H1 (cell line): ENCODE data around the gene EIF4E3. TPM values are rescaled to one million over a fixed set of nuclear protein-coding genes. Genes with fewer than 3 reads are reported as not detected.

Source experiments
- PHF8 ChIP-seq: fragments of 200-600 bp; sonication (generic); conservative IDR thresholded peaks from 2 replicates; pipeline ENCODE4 v1.7.1; 2012; ENCODE audit warnings: low read depth, mild to moderate bottlenecking, inconsistent platforms, low read length, moderate library complexity
- polyA plus RNA-seq, 7 experiments: library from polyadenylated mRNA; depleted of rRNA in 3 of 7; stranded (reverse) in 5 of 7; unstranded in 2 of 7; fragments of >200 nt in 5 of 7; fragments of 200-250 nt in 2 of 7; gene quantifications; 1 replicate in 5 of 7; 2 replicates in 1 of 7; 4 replicates in 1 of 7; pipeline versions ENCODE4 v1.2.1 to v1.2.3, GENCODE V29; 2011 to 2013; ENCODE audit warnings: missing spikeins in 2 of 7, mixed read lengths in 2 of 7
- total RNA-seq: library from RNA; stranded (reverse); fragmentation: NEBNext Ultra II Directional; extraction: Animal tissue kit (Norgen Biotek cat#: 25700); gene quantifications from 2 replicates; pipeline ENCODE4 v1.2.1, GENCODE V29; 2021

Gene EIF4E3
- total and polyA plus RNA-seq, 2 of the 8 experiments (the other 6 are each of a cell fraction or from before 2014, with no cell fraction given): 5.2 to 17.0 TPM

DNA sequence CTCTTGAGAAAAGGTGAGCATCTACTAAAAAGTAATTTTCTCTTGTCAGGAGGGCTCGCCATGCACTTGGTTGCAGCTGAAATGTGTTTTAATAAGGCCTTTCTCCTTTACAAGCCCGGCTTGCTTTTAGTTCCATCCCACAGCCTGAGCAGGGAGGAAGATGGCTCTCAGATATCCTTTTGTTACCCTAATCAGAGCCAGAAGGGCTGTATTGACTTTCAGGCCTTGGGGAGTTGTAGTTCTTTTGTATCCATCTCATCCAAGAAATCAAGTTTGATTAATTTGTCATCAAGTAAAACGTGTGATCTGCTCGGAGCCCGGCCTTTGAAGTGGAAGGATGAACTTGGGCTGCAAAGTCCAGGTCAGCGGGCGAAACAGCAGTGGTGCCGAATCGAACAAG lies 52.9 kb downstream of the EIF4E3 start (continued):
- TF ChIP-seq PHF8: no peak
- TF ChIP-seq, all 59 proteins: peak for 0
